ENCODE results near the gene SKIDA1. TPM values are rescaled to one million over a fixed set of nuclear protein-coding genes. Genes with fewer than 3 reads are reported as not detected.

Gene SKIDA1
- total RNA-seq, 1 experiment from 2014 or later, result 6.3 TPM

GRCh38 chr10:21522631-21523406 lies 2.7 kb downstream of the SKIDA1 start:
- intact Hi-C loops (cut with micrococcal nuclease; ENCODE audit: unreplicated experiment), result no loop called here
- H3K4me3 Mint-ChIP-seq (ENCODE audit: unreplicated experiment), result peak overlapping the region; percentile 88
- BruUV-seq (replicated peaks), result no TSS peak

DNA sequence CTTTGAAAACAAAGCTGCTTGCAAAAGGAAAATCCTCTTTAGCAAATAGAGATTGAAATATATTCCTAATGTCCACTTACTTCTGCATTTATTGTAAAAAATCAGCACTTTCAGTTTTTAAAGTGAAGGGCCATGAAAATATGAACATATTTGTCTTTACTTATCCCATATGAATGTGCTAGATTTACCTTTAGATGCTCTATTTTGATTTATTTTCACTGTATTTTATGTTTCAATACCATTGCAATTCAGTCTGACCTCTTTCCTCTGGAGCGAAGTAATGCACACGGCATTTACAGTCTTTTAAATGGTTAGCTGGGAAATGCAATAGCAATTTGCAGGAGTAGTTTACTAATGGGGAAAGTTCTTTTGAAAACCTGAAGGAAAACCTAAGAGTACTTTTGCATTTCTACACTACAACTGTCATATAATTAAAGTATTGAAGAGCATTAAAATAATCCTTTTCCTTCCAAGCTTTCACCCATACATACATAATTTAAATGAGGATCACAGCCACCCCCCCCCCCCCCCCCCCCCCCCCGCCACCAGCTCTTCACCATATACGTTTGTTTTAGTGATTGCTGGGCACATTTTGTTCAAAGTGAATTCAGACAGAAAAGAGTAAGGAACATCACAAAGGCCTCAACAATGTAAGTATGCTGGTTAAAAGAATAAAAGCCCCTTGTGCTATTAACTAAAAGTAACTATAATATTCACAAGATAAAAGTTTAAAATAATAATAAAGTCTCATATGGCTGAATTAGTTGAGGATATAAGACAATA lies 3.5 kb downstream of the SKIDA1 start:
- H3K4me1 Mint-ChIP-seq (ENCODE audit: low read depth, unreplicated experiment), result peaks cover 35% of the 10 kb centered on the region
- intact Hi-C loops (cut with micrococcal nuclease; ENCODE audit: unreplicated experiment), result no loop called here

More at GRCh38 chr10:21522631-21523406, 2.7 kb downstream of the SKIDA1 start:
- ChIA-PET POLR2A (interaction anchor here (0.6 kb wide), 1 partner anchor 17 kb away, joined by 5 read pairs; no protein-coding TSS in a partner anchor), CTCF (no interaction called here)
- Mint-ChIP-seq H3K27ac (ENCODE audit: unreplicated experiment) (no peak overlapping the region), H3K27me3 (ENCODE audit: insufficient read depth, unreplicated experiment) (no peaks in the 10 kb centered on the region), H3K4me1 (ENCODE audit: low read depth, unreplicated experiment) (peaks cover 33% of the 10 kb centered on the region), H3K36me3 (ENCODE audit: insufficient read depth, unreplicated experiment) (peaks cover 29% of the 10 kb centered on the region), H3K9me3 (ENCODE audit: unreplicated experiment) (no peaks in the 10 kb centered on the region)
- Histone ChIP-seq H3K27me3 (replicated peaks; ENCODE audit: control insufficient read depth, insufficient read depth, low read length) (no peaks in the 10 kb centered on the region), H3K36me3 (ENCODE audit: control insufficient read depth, insufficient read depth, low read length) (no peaks in the 10 kb centered on the region), H3K4me3 (ENCODE audit: low read depth, low read length) (no peak overlapping the region), H3K4me1 (peaks cover 28% of the 10 kb centered on the region), H3K9me3 (no peaks in the 10 kb centered on the region)
- DNase-seq, result no peak
- TF ChIP-seq, protein P1, sequence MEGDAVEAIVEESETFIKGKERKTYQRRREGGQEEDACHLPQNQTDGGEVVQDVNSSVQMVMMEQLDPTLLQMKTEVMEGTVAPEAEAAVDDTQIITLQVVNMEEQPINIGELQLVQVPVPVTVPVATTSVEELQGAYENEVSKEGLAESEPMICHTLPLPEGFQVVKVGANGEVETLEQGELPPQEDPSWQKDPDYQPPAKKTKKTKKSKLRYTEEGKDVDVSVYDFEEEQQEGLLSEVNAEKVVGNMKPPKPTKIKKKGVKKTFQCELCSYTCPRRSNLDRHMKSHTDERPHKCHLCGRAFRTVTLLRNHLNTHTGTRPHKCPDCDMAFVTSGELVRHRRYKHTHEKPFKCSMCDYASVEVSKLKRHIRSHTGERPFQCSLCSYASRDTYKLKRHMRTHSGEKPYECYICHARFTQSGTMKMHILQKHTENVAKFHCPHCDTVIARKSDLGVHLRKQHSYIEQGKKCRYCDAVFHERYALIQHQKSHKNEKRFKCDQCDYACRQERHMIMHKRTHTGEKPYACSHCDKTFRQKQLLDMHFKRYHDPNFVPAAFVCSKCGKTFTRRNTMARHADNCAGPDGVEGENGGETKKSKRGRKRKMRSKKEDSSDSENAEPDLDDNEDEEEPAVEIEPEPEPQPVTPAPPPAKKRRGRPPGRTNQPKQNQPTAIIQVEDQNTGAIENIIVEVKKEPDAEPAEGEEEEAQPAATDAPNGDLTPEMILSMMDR (IDR thresholded peaks at IDR 0.05; ENCODE audit: insufficient read depth in 1 of 2, low read depth in 1 of 2, low read length in 1 of 2, severe bottlenecking in 1 of 2, unreplicated experiment in 1 of 2), result peak in 1 of 2 experiments; percentile 50

More for the DNA sequence above, 3.5 kb downstream of the SKIDA1 start:
- POLR2A ChIA-PET, result interaction anchor here (0.6 kb wide), 1 partner anchor 16 kb away, joined by 5 read pairs; no protein-coding TSS in a partner anchor
- Histone ChIP-seq H3K4me3 (ENCODE audit: low read depth, low read length) (no peak overlapping the region), H3K4me1 (peaks cover 30% of the 10 kb centered on the region), H3K27me3 (replicated peaks; ENCODE audit: control insufficient read depth, insufficient read depth, low read length) (no peaks in the 10 kb centered on the region), H3K36me3 (ENCODE audit: control insufficient read depth, insufficient read depth, low read length) (no peaks in the 10 kb centered on the region), H3K9me3 (no peaks in the 10 kb centered on the region)
- CTCF ChIA-PET, result interaction anchor here (0.5 to 1.0 kb wide), 2 partner anchors 26 to 243 kb away, joined by 3 to 4 read pairs; no protein-coding TSS in a partner anchor
- peaks cover 27% of the 10 kb centered on the region for H3K36me3 Mint-ChIP-seq (ENCODE audit: insufficient read depth, unreplicated experiment)
- no peak overlapping the region for H3K4me3 Mint-ChIP-seq (ENCODE audit: unreplicated experiment)
- no peaks in the 10 kb centered on the region for H3K27me3 Mint-ChIP-seq (ENCODE audit: insufficient read depth, unreplicated experiment)
- H3K9me3 Mint-ChIP-seq (ENCODE audit: unreplicated experiment), result no peaks in the 10 kb centered on the region
- TF ChIP-seq, protein P1 (IDR thresholded peaks at IDR 0.05; ENCODE audit: insufficient read depth in 1 of 2, low read depth in 1 of 2, low read length in 1 of 2, severe bottlenecking in 1 of 2, unreplicated experiment in 1 of 2), result no peak
- no TSS peak for BruUV-seq (replicated peaks)
- no peak for DNase-seq
- no peak overlapping the region for H3K27ac Mint-ChIP-seq (ENCODE audit: unreplicated experiment)

All from Caco-2 (cell line).